ENCODE results near the gene DNAJB6. TPM values are rescaled to one million over a fixed set of nuclear protein-coding genes. Genes with fewer than 3 reads are reported as not detected.

Gene DNAJB6
- polyA plus RNA-seq, 1 experiment, result 188 TPM

- ChIA-PET CTCF (interaction anchor here (1.1 kb wide), 1 partner anchor 366 kb away, joined by 3 read pairs; no protein-coding TSS in a partner anchor), POLR2A (interaction anchor here (0.6 kb wide), 1 partner anchor 51 kb away, joined by 7 read pairs; no protein-coding TSS in a partner anchor)
- H3K9me3 ChIP-seq (ENCODE audit: control insufficient read depth, insufficient read depth, low read length), result no peaks in the 10 kb centered on the region
- TF ChIP-seq CTCF (IDR thresholded peaks at IDR 0.05; ENCODE audit: low read depth, low read length), result no peak
- no peak for DNase-seq (ENCODE audit: low read depth, low spot score)
- no peak overlapping the region for H3K27ac ChIP-seq (ENCODE audit: low read depth, low read length)
- H3K4me3 ChIP-seq (ENCODE audit: low read depth, low read length), result no peak overlapping the region
- H3K27me3 ChIP-seq (ENCODE audit: control insufficient read depth, insufficient read depth, low read length), result no peaks in the 10 kb centered on the region
These were observed 1.6 kb upstream of the DNAJB6 start for GRCh38 chr7:157335236-157335635.

- Histone ChIP-seq H3K27me3 (ENCODE audit: control insufficient read depth, insufficient read depth, low read length) (no peaks in the 10 kb centered on the region), H3K4me3 (ENCODE audit: low read depth, low read length) (peak overlapping the region; percentile 81), H3K27ac (ENCODE audit: low read depth, low read length) (peak overlapping the region; percentile 92), H3K9me3 (ENCODE audit: control insufficient read depth, insufficient read depth, low read length) (no peaks in the 10 kb centered on the region)
- ChIA-PET POLR2A (interaction anchor here (1.3 kb wide), 1 partner anchor 26 kb away, joined by 7 read pairs; no protein-coding TSS in a partner anchor), CTCF (interaction anchor here (1.1 kb wide), 1 partner anchor 366 kb away, joined by 3 read pairs; no protein-coding TSS in a partner anchor)
- no peak for TF ChIP-seq CTCF (IDR thresholded peaks at IDR 0.05; ENCODE audit: low read depth, low read length)
- DNase-seq (ENCODE audit: low read depth, low spot score), result no peak
These were observed 817 bp upstream of the DNAJB6 start for GRCh38 chr7:157335991-157336382.

GRCh38 chr7:157337316-157338149, 729 bp downstream of the DNAJB6 start:
- no peak for DNase-seq (ENCODE audit: low read depth, low spot score)
- ChIA-PET CTCF (interaction anchor here (1.5 to 2.9 kb wide), 3 partner anchors 26 to 64 kb away, joined by 3 to 19 read pairs (median 9); no protein-coding TSS in a partner anchor), POLR2A (interaction anchor here (1.3 to 1.5 kb wide), 2 partner anchors 11 to 28 kb away, joined by 7 read pairs; no protein-coding TSS in a partner anchor)
- TF ChIP-seq CTCF (IDR thresholded peaks at IDR 0.05; ENCODE audit: low read depth, low read length), result no peak
- Histone ChIP-seq H3K9me3 (ENCODE audit: control insufficient read depth, insufficient read depth, low read length) (no peaks in the 10 kb centered on the region), H3K27me3 (ENCODE audit: control insufficient read depth, insufficient read depth, low read length) (no peaks in the 10 kb centered on the region), H3K27ac (ENCODE audit: low read depth, low read length) (peak overlapping the region; percentile 95), H3K4me3 (ENCODE audit: low read depth, low read length) (peak overlapping the region; percentile 81)

- H3K9me3 ChIP-seq (ENCODE audit: control insufficient read depth, insufficient read depth, low read length), result no peaks in the 10 kb centered on the region
- DNase-seq (ENCODE audit: low read depth, low spot score), result no peak
- no peaks in the 10 kb centered on the region for H3K27me3 ChIP-seq (ENCODE audit: control insufficient read depth, insufficient read depth, low read length)
- H3K27ac ChIP-seq (ENCODE audit: low read depth, low read length), result no peak overlapping the region
- ChIA-PET POLR2A (interaction anchor here (0.6 kb wide), 1 partner anchor 9 kb away, joined by 3 read pairs; no protein-coding TSS in a partner anchor), CTCF (interaction anchor here (0.6 to 2.9 kb wide), 16 partner anchors 10 to 370 kb away, joined by 3 to 19 read pairs (median 4); no protein-coding TSS in a partner anchor)
- peak; percentile 94 for TF ChIP-seq CTCF (IDR thresholded peaks at IDR 0.05; ENCODE audit: low read depth, low read length)
- peak overlapping the region; percentile 11 for H3K4me3 ChIP-seq (ENCODE audit: low read depth, low read length)
These were observed 3.2 kb downstream of the DNAJB6 start for GRCh38 chr7:157339777-157340677.
